AML-193 (cell line): ENCODE results near the gene TMCO4.

ENCODE experiments used
- DNase-seq, 2 experiments: peaks; one replicate each; lab custom pipeline; 2025; lab: John Stamatoyannopoulos, UW

The TMCO4 gene

DNA sequence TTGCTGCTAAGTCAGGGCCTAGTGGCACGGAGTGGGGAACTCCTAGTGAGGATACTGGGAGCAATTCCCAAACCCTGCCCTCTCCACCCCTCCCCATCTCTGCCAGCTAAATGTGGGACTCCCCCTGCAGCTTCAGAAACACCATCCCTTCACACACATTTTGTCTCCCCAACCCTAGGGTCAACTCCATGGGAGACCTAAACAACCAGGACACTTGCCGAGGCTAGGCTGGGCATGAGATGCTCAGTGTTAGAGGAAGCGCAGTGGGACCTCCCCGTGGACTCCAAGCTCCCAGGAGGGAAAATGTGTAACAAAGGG, 13.9 kb upstream of the TMCO4 start:
- no peak for DNase-seq

DNA sequence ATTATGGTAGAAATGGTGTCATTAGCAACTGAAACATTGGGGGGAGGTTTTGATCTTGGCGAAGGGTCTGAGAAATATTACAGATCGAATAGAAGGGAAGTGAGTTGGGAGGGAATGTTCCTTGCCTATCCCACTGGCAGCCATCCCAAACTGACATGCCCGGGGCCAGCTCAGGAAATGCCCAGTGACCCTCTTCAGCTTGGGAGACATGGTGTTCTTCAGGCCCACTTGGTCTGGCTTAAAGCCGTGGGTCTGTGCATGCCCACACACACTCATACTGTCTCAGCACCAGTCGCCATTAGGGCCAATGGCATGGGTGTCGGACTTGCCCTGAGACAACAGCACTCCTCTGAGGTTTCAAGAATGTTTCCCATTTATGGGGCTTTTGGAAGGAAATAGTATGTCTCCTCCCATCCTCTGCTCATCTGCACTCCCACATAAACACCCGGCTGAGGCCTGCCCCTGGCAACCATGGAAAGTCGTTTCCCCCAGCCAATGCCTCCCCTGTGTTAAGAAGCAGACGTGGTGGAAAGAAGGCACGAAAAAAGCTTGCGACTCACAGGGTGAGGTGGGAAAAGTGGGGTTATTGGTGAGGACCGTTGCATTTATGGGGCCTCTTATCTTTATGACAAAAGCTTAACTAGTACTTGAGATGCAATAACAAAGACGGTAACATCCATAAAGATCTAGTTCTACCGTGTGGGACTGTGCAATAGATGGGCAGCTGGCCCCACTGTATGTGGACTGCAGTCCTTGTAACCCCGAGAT, 13.3 kb upstream of the TMCO4 start:
- DNase-seq, result no peak

DNA sequence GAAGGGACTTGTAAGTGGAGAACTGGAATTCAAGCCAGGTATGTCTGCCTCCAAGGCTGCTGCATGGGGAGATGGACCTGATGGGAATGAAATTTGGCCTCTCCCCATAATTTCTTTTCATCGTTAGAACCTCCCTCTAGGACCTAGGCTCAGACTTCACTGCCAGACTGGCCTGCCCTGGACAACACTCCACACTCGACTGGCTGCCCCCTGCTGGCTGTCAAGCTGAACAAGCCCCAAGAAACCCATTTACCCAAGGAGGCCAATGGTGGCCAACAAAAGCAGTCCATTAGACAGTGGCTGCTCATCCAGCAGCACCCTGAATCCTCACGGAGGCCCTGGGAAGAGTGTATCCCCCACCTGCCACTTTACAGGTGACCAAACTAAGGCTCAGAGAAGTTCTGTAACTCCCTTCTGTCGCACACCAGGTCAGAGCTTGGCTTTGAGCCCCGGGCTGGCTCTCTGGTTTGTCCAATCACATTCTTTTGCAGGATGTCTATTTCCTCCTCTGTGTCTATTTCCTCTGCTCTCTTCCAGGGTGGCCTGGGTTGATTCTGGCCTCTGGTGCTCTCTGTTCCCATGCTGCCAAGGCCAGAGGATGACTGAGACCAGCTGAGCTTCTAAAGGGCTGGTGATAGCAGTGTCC, 11.6 kb upstream of the TMCO4 start:
- peak; percentile 48 to 61 for DNase-seq

DNA sequence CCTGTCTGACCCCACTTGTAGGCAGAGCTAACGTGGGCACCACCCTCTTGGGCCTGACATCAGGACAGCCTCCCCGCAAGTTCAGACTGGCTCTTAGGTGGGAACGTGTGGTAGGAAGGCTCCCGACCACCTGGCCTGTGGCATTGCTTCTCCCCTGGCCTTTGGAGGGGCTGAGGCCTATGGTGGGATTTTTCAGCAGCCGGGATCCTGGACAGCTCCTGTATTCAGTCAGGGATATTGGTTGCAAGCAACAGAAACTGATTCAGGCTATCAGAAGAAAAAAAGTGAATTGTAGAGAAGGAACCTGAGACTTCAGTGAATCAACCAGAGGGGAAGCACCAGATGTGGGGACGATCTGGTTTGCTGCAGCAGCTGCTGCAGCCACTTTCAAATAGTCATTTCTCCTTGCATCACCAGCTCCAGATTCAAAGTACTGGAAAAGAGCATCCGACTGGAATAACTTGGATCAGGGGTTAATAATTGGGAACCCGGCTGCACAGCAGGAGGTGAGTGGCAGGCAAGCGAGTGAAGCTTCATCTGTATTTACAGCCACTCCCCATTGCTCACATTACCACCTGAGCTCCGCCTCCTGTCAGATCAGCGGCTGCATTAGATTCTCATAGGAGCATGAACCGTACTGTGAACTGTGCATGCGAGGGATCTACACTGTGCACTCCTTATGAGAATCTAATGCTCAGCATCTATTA, 9.5 kb upstream of the TMCO4 start:
- no peak for DNase-seq

- DNase-seq, result no peak
Observed at GRCh38 chr1:19808351-19808750, 8.6 kb upstream of the TMCO4 start.

DNA sequence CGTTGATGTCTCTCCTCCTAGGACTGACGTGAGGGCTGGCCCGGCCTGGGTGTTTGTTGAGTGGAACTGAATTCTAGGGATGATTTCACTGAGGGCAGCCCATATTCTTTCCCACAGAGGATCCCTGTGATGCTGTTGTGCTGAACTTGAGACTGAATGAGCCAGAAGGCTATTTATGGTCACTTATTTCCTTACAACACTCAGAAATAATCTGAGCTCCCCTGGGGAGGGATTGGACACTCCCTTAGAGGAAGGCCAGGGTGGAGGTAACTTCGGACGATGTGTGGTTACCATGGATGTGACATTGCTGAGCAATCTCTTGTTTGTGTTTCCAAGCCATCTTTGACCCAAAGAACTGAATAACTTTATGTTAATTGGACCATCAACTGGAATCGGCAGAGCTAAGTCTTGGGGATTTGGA, 5.1 kb upstream of the TMCO4 start:
- DNase-seq, result no peak

DNA sequence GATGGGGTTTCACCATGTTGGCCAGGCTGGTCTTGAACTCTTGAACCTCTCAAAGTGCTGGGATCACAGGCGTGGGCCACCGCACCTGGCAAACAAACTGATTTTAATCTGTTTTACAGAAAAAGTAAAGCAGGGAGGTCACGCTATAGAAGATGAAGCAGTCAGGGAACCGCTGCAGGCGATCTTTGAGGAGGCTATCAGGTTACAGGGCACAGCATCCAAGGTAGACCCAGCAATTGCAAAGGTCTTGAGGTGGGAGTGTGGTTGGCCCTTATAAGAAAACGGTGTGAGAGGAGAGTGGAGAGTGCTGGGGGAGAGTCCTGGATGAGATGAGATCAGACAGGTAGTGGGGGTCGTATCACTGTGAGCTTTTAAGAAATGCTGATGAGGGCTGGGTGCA, 2.6 kb upstream of the TMCO4 start:
- DNase-seq, result no peak

GRCh38 chr1:19800076-19800804, 524 bp upstream of the TMCO4 start:
- peak; percentile 38 to 45 for DNase-seq

DNA sequence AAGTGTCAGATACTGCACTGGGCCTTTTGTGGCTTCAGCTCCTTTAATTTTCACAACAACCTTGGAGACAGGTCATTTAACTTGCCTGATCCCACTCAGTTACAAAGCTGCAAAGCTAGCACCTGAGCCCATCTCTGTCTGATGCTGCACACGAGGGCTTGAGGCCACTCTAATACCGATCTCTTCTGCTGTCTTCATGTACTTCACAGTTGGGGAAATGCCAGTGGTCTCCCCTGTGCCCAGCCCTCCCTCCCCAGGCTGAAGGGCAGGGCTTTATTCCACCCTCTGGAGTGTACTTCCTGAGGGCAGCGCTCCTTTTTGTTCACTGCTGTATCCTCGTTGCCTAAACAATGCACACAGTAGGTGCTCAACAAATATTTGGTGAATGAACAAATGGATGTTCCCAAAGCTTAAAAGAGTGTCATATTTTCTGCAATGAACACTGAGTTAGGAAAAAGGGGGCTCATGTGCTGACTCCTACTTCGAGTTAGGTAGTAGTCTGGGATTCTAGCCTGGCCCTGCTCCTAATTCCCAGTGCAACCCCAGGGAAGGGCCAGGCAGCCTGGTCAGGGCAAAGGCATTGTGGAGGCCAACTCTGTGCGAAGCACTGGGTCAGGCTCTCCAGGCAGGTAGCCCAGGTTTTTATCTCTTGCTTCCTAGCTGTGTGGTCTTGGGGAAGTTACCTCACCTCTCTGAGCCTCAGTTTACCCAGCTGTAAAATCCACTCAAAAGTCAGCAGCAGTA, 1.1 kb downstream of the TMCO4 start:
- no peak for DNase-seq

DNA sequence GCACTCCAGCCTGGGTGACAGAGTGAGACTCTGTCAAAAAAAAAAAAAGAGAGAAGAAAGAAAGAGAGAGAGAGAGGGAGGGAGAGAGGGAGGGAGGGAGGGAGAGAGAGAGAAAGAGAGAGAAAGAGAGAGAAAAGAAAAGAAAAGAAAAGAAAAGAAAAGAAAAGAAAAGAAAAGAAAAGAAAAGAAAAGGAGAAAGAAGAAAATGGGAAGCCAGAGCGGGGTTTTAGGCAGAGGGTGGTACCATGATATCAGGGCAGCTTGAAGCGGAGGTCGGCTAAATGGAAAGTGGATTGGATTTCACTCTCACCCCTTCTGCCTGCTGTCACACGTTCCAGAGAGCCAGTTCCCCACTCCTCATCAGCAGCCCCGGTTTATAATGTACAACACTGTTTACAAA, 1.9 kb downstream of the TMCO4 start:
- DNase-seq, result no peak

- no peak for DNase-seq
Observed at GRCh38 chr1:19794583-19794982, 5.1 kb downstream of the TMCO4 start.

- no peak for DNase-seq
Observed at GRCh38 chr1:19793360-19794046, 6.2 kb downstream of the TMCO4 start.

GRCh38 chr1:19792237-19793002, 7.3 kb downstream of the TMCO4 start:
- DNase-seq, result no peak

DNA sequence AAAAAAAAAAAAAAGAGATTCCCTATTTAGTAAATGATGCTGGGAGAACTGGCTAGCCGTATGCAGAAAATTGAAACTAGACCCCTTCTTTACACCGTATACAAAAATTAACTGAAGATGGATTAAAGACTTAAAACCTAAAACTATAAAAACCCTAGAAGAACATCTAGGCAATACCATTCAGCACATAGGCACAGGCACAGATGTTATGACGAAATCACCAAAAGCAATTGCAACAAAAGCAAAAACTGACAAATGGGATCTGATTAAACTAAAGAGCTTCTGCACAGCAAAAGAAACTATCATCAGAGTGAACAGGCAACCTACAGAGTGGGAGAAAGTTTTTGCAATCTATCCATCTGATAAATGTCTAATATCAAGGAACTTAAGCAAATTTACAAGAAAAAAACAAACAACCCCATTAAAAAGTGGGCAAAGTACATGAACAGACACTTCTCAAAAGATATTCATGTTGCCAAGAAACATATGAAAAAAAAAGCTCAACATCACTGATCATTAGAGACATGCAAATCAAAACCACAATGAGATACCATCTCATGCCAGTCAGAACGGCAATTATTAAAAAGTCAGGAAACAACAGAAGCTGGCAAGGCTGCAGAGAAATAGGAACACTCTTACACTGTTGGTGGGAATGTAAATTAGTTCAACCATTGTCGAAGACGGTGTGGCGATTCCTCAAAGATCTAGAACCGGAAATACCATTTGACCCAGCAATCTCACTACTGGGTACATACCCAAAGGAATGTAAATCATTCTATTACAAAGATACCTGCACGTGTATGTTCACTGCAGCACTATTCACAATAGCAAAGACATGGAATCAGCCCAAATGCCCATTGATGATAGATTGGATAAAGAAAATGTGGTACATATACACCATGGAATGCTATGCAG, 9.4 kb downstream of the TMCO4 start:
- peak in 1 of 2 experiments; percentile 30 for DNase-seq

DNA sequence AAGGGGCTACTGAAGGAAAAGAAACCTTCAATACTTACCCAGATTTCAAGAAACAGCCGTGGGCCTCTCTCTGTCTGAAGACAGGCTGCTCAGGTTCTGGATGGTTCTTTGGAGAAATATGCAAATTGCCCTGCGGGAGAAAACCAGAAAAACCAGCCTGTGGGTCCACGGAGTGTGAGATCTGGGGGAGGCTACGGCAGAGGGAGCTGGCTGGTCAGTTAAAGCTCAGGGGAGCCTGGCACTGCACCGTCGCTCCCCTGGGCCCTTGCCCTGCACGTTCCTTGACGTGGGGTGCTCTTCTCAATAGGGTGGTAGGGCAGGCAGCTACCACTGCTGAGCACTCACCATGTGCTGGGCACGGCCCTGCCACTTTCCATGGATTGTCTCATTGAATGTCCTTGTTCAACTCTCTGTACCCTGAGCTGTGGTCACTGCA, 12.7 kb downstream of the TMCO4 start:
- no peak for DNase-seq

DNA sequence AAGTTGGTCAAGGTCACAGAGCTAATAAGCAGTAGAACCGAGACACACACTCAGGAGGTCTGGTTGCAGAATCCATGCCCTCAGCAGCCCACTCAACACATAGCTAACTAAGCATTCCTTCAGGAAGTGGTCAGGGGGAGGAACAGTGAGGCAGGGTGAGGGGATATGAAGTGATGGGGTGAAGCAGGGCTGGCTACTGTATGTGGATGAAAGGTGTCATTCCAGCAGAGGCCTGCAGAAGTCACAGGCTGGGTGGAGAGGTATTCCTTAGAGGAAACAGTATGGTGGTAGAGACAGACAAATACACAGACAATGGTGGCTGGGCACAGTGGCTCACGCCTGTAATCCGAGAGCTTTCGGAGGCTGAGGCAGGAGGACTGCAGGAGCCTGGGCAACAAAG, 14.1 kb downstream of the TMCO4 start:
- no peak for DNase-seq

DNA sequence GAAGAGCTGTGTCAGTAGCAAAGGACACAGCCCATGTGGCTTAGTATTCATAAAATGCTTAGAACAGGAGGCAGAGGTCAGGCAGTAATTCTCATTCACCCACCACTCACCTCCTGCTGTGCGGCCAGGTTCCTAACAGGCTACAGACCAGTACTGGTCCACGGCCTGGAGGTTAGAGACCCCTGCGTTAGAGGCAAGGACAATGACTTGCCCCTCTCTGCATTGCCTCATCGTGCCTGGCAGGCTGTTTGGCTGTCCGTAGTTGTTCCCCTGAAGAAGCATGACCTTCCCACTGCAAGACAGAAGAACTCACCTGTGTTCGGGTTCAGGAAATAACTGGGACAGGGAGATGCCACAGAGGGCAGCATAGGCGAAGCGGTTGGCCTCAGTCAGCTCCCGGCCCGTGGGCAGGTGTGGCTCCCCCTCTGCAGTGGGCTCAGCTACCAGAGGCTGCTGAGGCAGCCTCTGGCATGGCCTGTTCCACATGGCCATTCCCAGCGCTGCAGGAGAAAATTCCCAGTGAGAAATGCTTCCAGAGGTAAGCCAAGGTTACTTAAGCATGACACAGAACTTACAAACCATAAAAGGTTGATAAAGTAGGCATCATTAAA, 19.3 kb downstream of the TMCO4 start:
- no peak for DNase-seq

DNA sequence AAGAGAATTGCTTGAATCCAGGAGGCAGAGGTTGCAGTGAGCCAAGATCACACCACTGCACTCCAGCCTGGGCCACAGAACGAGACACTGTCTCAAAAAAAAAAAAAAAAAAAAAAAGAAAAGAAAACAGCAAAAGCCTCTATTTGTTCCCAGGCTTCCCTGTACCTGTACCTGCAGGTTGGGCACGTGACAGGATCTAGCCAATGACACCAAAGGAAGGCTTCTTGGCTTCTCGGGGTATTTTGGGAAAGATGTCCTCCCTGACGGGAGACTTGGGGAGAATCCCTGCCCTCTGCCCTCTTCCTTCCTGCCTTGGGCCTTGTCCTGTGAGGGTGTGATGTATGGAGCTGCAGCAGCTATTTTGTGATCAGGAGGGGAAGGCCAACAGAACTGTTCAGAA, 22.8 kb downstream of the TMCO4 start:
- DNase-seq, result no peak

DNA sequence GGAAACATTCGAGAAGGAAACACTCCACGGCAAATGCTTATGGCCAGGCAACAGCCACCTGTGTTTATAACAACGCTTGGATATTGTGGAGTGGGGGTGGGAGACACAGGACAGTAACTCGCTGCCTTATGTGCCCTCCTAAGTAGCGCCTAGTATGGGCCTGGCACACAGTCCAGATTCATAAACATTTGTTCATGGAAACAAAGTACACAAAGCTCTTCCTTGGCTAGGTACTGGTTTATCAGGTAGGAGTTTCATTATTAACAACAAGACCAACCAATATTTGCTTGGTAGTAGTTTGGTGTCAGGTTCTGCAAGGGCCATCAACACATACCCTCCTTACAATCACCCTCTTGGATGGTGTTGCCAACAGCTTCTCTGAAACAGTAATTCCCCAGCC, 23.4 kb downstream of the TMCO4 start:
- no peak for DNase-seq
